AG04449 (cell line): ENCODE results near the gene GRIN2D.

Experiments used
- CTCF ChIA-PET: fragments of 350-600 bp; formaldehyde crosslinking; extraction: SDS; loops from one replicate; lab custom pipeline; 2021; ENCODE audit warnings: antibody characterized with exemption; lab: Yijun Ruan, JAX
- POLR2A ChIA-PET: fragments of 400-600, 350-600 bp; formaldehyde crosslinking; extraction: SDS; loops from one replicate; lab custom pipeline; 2020; ENCODE audit warnings: antibody characterized with exemption, inconsistent platforms; lab: Yijun Ruan, JAX
- DNase-seq: peaks from one replicate; pipeline ENCODE4 v3.0.0-alpha.2; 2010; ENCODE audit warnings: low read depth, low spot score
- H3K4me3 ChIP-seq: 2 replicates; pipeline ENCODE4 v1.5.1; 2011; ENCODE audit warnings: low read depth, mild to moderate bottlenecking, control low read depth, low read length
- CTCF ChIP-seq: IDR thresholded peaks from one replicate; pipeline ENCODE4 v1.5.1; 2011; ENCODE audit warnings: mild to moderate bottlenecking, moderate library complexity, low read length, control low read depth, inconsistent platforms; ENCODE audit not compliant: insufficient read depth; ENCODE audit errors: missing control alignments

Gene GRIN2D

GRCh38 chr19:48393559-48394330 is at the start of gene GRIN2D:
TSS of gene GRIN2D (plus strand) at chr19:48393668. CDS start at chr19:48398393, 4,725 bp downstream.
- CTCF ChIA-PET: interaction anchor here (0.7 to 1.9 kb wide), 10 partner anchors 10 to 94 kb away, joined by 3 to 7 read pairs (median 4); no protein-coding TSS in a partner anchor
- DNase-seq: no peak
- POLR2A ChIA-PET: no interaction called here
- TF ChIP-seq CTCF: peak; percentile 11
- H3K4me3 ChIP-seq: peak within 1 kb of the TSS; percentile 51

DNA sequence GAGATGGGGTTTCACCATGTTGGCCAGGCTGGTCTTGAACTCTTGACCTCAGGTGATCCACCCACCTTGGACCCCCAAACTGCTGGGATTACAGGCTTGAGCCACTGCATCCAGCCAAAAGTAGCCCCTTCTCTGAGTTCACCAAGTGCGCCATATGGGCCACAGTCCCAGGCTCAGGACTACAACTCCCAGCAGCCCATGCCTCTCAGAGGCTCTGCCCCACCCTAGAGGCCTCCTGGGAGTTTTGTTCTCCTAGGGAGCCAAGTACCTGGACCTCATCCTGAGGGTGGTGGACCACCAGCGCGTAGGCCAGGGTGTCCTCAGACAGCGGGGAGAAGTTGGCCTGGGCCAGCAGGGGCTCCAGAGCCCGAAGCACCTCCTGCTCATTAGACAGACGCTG is 48.6 kb upstream of the GRIN2D start:
- ChIA-PET CTCF (interaction anchor here (1.2 to 3.5 kb wide), 4 partner anchors 11 to 100 kb away, joined by 3 to 12 read pairs (median 6); partner anchors contain the start of gene KDELR1), POLR2A (no interaction called here)
- TF ChIP-seq CTCF: no peak
- DNase-seq: no peak
- H3K4me3 ChIP-seq: no peak overlapping the region

DNA sequence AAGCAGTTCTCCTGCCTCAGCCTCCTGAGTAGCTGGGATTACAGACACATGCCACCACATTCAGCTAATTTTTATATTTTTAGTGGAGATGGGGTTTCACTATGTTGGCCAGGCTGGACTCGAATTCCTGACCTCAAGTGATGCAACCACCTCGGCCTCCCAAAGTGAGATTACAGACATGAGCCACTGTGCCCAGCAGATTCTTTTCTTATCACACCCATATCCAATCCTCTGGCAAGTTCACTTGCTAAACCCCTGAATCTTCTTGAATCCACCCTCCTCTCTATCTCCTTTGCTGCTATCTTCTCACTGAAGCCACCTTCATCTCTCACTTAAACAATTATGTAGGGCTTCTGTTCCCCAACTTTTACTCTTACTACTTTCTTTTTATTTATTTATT is 47.3 kb upstream of the GRIN2D start:
- POLR2A ChIA-PET: interaction anchor here (0.6 kb wide), 1 partner anchor 20 kb away, joined by 3 read pairs; no protein-coding TSS in a partner anchor
- CTCF ChIA-PET: interaction anchor here (0.9 to 4.3 kb wide), 7 partner anchors 9 to 45 kb away, joined by 3 to 18 read pairs (median 6); partner anchors contain the start of gene KDELR1
- no peak overlapping the region for H3K4me3 ChIP-seq
- DNase-seq: no peak
- TF ChIP-seq CTCF: no peak

DNA sequence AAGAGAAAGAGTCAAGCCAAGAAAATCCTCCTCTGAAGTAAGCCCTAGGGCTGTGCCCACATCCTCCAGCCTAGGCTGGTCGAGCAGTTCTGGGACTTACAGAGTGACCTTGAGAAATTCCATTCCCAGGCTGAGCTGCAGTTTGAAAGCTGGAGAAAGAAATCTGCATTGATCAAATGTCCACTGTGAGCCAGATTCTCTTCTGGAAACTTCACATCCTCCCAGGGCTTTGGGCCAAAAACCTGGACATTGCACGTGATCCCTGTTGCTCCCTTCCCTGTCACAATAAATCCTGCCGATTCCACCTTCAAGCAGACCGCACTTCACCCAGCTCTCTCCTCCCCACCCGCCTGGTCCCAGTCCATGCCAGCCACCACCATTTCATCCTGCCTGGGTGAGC is 45.4 kb upstream of the GRIN2D start:
- POLR2A ChIA-PET: no interaction called here
- TF ChIP-seq CTCF: no peak
- no peak for DNase-seq
- no peak overlapping the region for H3K4me3 ChIP-seq
- CTCF ChIA-PET: interaction anchor here (1.1 to 4.3 kb wide), 6 partner anchors 8 to 236 kb away, joined by 3 to 18 read pairs (median 6); partner anchors contain the start of gene KDELR1

DNA sequence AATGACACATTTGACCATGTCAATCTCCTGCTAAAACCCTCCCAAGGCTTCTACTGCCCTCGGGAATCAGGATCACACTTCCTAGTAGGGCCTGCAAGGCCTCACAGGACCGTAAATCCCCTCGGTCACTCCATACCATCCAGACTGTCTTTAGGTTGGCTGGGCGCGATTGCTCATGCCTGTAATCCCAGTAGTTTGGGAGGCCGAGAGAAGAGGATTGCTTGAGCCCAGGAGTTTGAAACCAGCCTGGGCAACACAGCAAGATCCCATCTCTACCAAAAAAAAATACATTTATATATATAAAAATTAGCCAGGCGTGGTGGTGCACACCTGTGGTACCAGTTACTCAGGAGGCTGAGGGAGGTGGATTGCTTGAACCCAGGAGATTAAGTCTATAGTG is 44.7 kb upstream of the GRIN2D start:
- ChIA-PET CTCF (interaction anchor here (1.3 to 4.3 kb wide), 4 partner anchors 8 to 235 kb away, joined by 5 to 18 read pairs (median 8); partner anchors contain the start of gene KDELR1), POLR2A (no interaction called here)
- no peak for TF ChIP-seq CTCF
- H3K4me3 ChIP-seq: no peak overlapping the region
- no peak for DNase-seq

DNA sequence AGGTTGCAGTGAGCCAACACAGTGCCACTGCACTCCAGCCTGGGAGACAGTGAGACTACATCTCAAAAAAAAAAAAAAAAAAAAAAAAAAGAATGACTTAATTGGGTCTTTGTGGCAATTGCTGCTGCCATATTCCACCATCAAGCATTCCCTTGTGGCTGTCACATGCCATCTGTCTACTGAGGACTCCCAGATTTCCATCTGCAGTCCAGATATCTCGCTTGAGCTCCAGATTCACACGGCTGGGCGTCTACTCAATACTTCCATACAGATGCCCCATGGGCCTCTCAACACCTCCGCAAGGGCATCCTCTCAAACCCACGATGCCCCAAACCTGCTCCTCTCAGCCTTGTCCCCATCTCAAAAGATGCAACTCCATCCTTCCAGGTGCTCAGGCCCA is 42.6 kb upstream of the GRIN2D start:
- ChIA-PET CTCF (interaction anchor here (0.7 to 2.3 kb wide), 17 partner anchors 8 to 238 kb away, joined by 3 to 9 read pairs (median 4); partner anchors contain the start of genes GRIN2D, SYNGR4 and TMEM143), POLR2A (no interaction called here)
- TF ChIP-seq CTCF: no peak
- no peak for DNase-seq
- H3K4me3 ChIP-seq: no peak overlapping the region
